PC-3 (cell line): ENCODE data around the gene TWSG1. TPM values are rescaled to one million over a fixed set of nuclear protein-coding genes. Genes with fewer than 3 reads are reported as not detected.
"Not testable (repeated sequence)": the region's sequence is repeated elsewhere in the genome, so short reads cannot be mapped to it uniquely, and the experiment has no call there.

ENCODE experiments used
- ATAC-seq: fragments of 200-7000 bp; cut with Tn5 transposase; 2 replicates; pipeline ENCODE4 v1.9.1; 2020; ENCODE audit warnings: mild to moderate bottlenecking, moderate library complexity
- BruUV-seq: library from RNA; stranded (reverse); fragments of 400-500 nt; replicated peaks from 2 replicates; lab custom pipeline; 2021; lab: Mats Ljungman, UMichigan
- CTCF ChIA-PET: fragments of 300-600 bp; sonication (Branson Sonifier 250); formaldehyde crosslinking; loops from one replicate; lab custom pipeline; 2022; ENCODE audit warnings: antibody characterized with exemption; lab: Charles Lee
- POLR2A ChIA-PET: fragments of 300-600 bp; sonication (Branson Sonifier 250); formaldehyde crosslinking; loops from one replicate; lab custom pipeline; 2022; ENCODE audit warnings: antibody characterized with exemption; ENCODE audit not compliant: unreplicated experiment; lab: Charles Lee
- DNase-seq: peaks from one replicate; pipeline ENCODE4 v3.0.0-alpha.2; 2015
- H2AFZ ChIP-seq: fragments of 300-600 bp; sonication (generic); 2 replicates; pipeline ENCODE4 v1.6.0; 2016; ENCODE audit warnings: antibody characterized with exemption, low read length
- H3F3A ChIP-seq: fragments of 300-600 bp; sonication (generic); one replicate; pipeline ENCODE4 v1.6.0; 2017; ENCODE audit warnings: antibody characterized with exemption, low read length, control low read depth, mild to moderate bottlenecking; ENCODE audit not compliant: unreplicated experiment
- H3K27ac ChIP-seq: fragments of 300-600 bp; sonication (generic); 2 replicates; pipeline ENCODE4 v1.5.1; 2016; ENCODE audit warnings: mild to moderate bottlenecking, low read length
- H3K27me3 ChIP-seq: fragments of 300-600 bp; sonication (generic); 2 replicates; pipeline ENCODE4 v1.6.1; 2016; ENCODE audit warnings: low read length, mixed read lengths
- H3K36me3 ChIP-seq: fragments of 300-600 bp; sonication (generic); 2 replicates; pipeline ENCODE4 v1.6.1; 2016; ENCODE audit warnings: low read depth, mixed run types, low read length, mixed read lengths
- H3K4me1 ChIP-seq: fragments of 300-600 bp; sonication (generic); 2 replicates; pipeline ENCODE4 v1.5.1; 2016; ENCODE audit warnings: low read length; ENCODE audit not compliant: insufficient read depth
- H3K4me2 ChIP-seq: fragments of 300-600 bp; sonication (generic); 2 replicates; pipeline ENCODE4 v1.6.0; 2016; ENCODE audit warnings: low read length
- H3K4me3 ChIP-seq: fragments of 300-600 bp; sonication (generic); 2 replicates; pipeline ENCODE4 v1.5.1; 2016; ENCODE audit warnings: mild to moderate bottlenecking, low read length, mixed read lengths
- H3K79me2 ChIP-seq: fragments of 300-600 bp; sonication (generic); 2 replicates; pipeline ENCODE4 v1.6.1; 2017; ENCODE audit warnings: low read length, mixed read lengths
- H3K9ac ChIP-seq: fragments of 300-600 bp; sonication (generic); 2 replicates; pipeline ENCODE4 v1.6.0; 2016; ENCODE audit warnings: mild to moderate bottlenecking, low read length
- H3K9me2 ChIP-seq: fragments of 300-600 bp; sonication (generic); replicated peaks from 2 replicates; pipeline ENCODE4 v1.6.1; 2016; ENCODE audit warnings: mixed run types, low read length, mixed read lengths
- H3K9me3 ChIP-seq: fragments of 300-600 bp; sonication (generic); 2 replicates; pipeline ENCODE4 v1.6.1; 2016; ENCODE audit warnings: low read length, mixed read lengths
- H4K20me1 ChIP-seq: fragments of 300-600 bp; sonication (generic); 2 replicates; pipeline ENCODE4 v1.6.1; 2016; ENCODE audit warnings: low read length, mixed read lengths
- EZH2 ChIP-seq: fragments of 300-600 bp; sonication (generic); IDR thresholded peaks from one replicate; pipeline ENCODE4 v1.6.1; 2017; ENCODE audit warnings: antibody characterized with exemption, mild to moderate bottlenecking, low read length; ENCODE audit not compliant: unreplicated experiment
- EZH2phosphoT487 ChIP-seq: fragments of 300-600 bp; sonication (generic); IDR thresholded peaks from 2 replicates; pipeline ENCODE4 v1.6.1; 2018; ENCODE audit warnings: mild to moderate bottlenecking, antibody characterized with exemption, low read length, borderline replicate concordance
- intact Hi-C: fragments of 100-400 bp; cut with micrococcal nuclease; formaldehyde crosslinking; loops from 2 replicates; pipeline ENCODE4 v1.9.0; 2023
- total RNA-seq: library from RNA; depleted of rRNA; stranded (reverse); fragments of >200 nt; gene quantifications from 2 replicates; pipeline ENCODE4 v1.2.3, GENCODE V29; 2014
- TF ChIP-seq, protein P1 (sequence below): fragments of 300-600 bp; sonication (generic); conservative IDR thresholded peaks from 2 replicates; pipeline ENCODE4 v1.5.1; 2017; ENCODE audit warnings: antibody characterized with exemption, low read depth, mild to moderate bottlenecking, low read length

TWSG1 gene
- total RNA-seq, 1 experiment from 2014 or later = 32.8 TPM

- H3K36me3 ChIP-seq = no peaks in the 10 kb centered on the region
- H2AFZ ChIP-seq = no peak overlapping the region
- H3K27me3 ChIP-seq = no peaks in the 10 kb centered on the region
- no TSS peak for BruUV-seq
- H4K20me1 ChIP-seq = no peaks in the 10 kb centered on the region
- no peaks in the 10 kb centered on the region for H3K9me2 ChIP-seq
- no peak for TF ChIP-seq EZH2
- TF ChIP-seq EZH2phosphoT487 = no peak
- TF ChIP-seq, protein P1, sequence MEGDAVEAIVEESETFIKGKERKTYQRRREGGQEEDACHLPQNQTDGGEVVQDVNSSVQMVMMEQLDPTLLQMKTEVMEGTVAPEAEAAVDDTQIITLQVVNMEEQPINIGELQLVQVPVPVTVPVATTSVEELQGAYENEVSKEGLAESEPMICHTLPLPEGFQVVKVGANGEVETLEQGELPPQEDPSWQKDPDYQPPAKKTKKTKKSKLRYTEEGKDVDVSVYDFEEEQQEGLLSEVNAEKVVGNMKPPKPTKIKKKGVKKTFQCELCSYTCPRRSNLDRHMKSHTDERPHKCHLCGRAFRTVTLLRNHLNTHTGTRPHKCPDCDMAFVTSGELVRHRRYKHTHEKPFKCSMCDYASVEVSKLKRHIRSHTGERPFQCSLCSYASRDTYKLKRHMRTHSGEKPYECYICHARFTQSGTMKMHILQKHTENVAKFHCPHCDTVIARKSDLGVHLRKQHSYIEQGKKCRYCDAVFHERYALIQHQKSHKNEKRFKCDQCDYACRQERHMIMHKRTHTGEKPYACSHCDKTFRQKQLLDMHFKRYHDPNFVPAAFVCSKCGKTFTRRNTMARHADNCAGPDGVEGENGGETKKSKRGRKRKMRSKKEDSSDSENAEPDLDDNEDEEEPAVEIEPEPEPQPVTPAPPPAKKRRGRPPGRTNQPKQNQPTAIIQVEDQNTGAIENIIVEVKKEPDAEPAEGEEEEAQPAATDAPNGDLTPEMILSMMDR = no peak
- H3F3A ChIP-seq = no peaks in the 10 kb centered on the region
- ChIA-PET POLR2A (no interaction called here), CTCF (no interaction called here)
- H3K27ac ChIP-seq = no peak overlapping the region
- no peak overlapping the region for H3K4me2 ChIP-seq
- no peak for DNase-seq
- H3K4me1 ChIP-seq = peaks cover under 1% of the 10 kb centered on the region; the same call in 1 of the 2 replicates
- H3K4me3 ChIP-seq = no peak overlapping the region
- no peak overlapping the region for H3K9ac ChIP-seq
- intact Hi-C loops = loop anchor here (10.0 kb wide), 1 partner anchor 94 kb away; the partner anchor contains the start of gene TWSG1
- H3K9me3 ChIP-seq = peaks cover 7% of the 10 kb centered on the region; the same call in 1 of the 2 replicates
- no peaks in the 10 kb centered on the region for H3K79me2 ChIP-seq
- no peak for ATAC-seq
These were observed 94.5 kb downstream of the TWSG1 start for GRCh38 chr18:9428862-9429661.

- Histone ChIP-seq H3K27ac (no peak overlapping the region), H3K79me2 (no peaks in the 10 kb centered on the region), H3F3A (no peaks in the 10 kb centered on the region), H3K9ac (no peak overlapping the region), H3K4me3 (no peak overlapping the region), H3K4me2 (no peak overlapping the region), H3K36me3 (no peaks in the 10 kb centered on the region), H2AFZ (no peak overlapping the region), H3K9me3 (peaks cover 4% of the 10 kb centered on the region; the same call in 1 of the 2 replicates), H3K27me3 (no peaks in the 10 kb centered on the region), H3K4me1 (no peaks in the 10 kb centered on the region), H4K20me1 (no peaks in the 10 kb centered on the region), H3K9me2 (no peaks in the 10 kb centered on the region)
- BruUV-seq = no TSS peak
- CTCF ChIA-PET = no interaction called here
- intact Hi-C loops = loop anchor here (10.0 kb wide), 1 partner anchor 95 kb away; the partner anchor contains the start of gene TWSG1
- POLR2A ChIA-PET = no interaction called here
- TF ChIP-seq, protein P1 = no peak
- TF ChIP-seq EZH2phosphoT487 (no peak), EZH2 (no peak)
- ATAC-seq (no peak), DNase-seq (no peak)
These were observed 95.1 kb downstream of the TWSG1 start for GRCh38 chr18:9429662-9429993.

- H3K36me3 ChIP-seq, H3K9me3 ChIP-seq, CTCF ChIA-PET, DNase-seq, BruUV-seq, H3K79me2 ChIP-seq, H3K4me1 ChIP-seq, ATAC-seq, H3F3A ChIP-seq, H2AFZ ChIP-seq, H3K9ac ChIP-seq, intact Hi-C loops, POLR2A ChIA-PET, H3K9me2 ChIP-seq, H3K27ac ChIP-seq, H3K27me3 ChIP-seq, H3K4me3 ChIP-seq, H3K4me2 ChIP-seq, H4K20me1 ChIP-seq: not testable (repeated sequence)
These were observed 95.7 kb downstream of the TWSG1 start for GRCh38 chr18:9430315-9430714.
